ENCODE measurements around the gene SAMD14.

Gene SAMD14

DNA sequence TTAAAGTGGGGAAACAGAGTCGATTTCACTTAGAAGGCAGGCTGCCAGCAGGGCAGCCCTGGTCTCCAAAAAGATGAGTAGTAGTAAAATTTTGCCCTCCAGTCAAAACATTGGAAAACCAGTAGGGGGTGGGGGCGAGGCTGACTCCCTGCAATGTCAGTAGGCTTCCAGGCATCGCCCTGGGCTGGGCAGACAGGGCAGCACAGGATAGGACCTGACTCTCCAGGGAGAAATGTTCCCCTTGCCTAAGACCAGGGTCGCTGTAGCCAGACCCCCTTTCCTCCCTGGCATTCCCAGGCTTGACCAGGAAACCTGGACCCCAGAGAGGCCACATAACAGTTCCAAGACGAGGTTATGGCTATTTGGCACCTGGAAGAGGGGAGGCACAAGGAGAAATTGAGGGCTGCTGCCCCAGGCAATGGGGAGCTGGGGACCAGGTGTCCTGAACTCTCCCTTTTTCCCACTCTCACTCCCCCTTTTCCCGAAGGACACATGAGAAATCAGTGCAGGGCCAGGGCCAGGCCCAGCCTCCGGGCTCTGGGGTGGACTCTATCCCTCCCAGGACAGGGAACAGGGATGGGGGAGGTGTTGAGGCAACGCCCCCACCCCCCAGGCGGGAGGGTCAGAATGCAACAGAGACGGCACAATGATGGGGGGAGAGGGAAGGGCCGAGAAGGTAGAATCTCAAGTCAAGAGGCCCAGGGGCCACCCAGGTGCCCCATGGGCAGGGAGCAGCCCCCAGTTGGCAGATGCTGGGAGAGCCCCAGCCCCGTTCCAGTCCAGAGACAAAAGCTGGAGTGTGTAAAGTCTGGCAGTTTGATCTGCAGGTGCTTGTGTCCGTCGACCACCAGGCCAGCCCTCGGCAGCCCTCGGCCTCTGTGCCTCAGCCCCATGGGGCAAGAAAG, 4.5 kb upstream of the SAMD14 start:
- in situ Hi-C loops (cut with HindIII; ENCODE audit: low sequenced_read_pairs), result loop anchor here (5.0 kb wide), 1 partner anchor 37 kb away; the partner anchor contains the start of gene PDK2

GRCh38 chr17:50133769-50134099, 3.8 kb upstream of the SAMD14 start:
- in situ Hi-C loops (cut with HindIII; ENCODE audit: low sequenced_read_pairs), result loop anchor here (5.0 kb wide), 1 partner anchor 36 kb away; the partner anchor contains the start of gene PDK2

DNA sequence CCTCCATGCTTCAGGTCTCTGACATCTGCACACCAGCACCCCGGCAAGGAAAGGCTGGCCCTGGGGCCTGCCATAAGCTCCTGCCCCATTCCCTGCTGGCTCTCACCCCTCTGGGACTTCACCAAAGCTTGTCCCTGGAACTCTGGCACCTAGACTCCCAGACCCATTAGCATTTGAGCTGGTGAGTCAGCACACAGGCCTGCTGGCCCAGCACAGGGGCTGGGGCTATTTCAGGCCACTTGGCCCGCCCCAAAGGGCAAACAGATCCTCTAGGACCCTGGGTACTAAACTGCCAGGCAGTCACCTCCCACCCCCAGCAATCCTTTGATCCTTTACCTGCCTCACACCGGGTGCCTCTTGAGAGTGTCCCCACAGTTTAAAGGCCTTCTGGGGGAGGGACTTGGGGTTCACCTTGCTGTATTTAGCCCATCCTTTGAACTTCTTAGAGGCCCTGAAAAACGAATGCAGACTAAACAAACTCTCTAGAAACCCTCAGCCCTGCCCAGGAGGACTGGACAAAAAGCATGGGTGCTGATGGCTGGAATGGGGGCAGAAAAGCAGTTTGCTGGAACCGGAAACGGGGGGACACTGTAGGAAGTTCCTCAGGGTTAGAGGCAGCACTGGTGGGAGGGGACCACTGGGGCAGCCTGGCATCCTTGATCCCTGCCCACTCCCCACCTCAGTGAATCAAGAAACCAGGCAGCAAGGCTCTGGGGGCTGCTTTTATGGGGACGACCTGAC, 3.2 kb upstream of the SAMD14 start:
- in situ Hi-C loops (cut with HindIII; ENCODE audit: low sequenced_read_pairs), result loop anchor here (5.0 kb wide), 1 partner anchor 36 kb away; the partner anchor contains the start of gene PDK2

GRCh38 chr17:50132104-50132794, 2.3 kb upstream of the SAMD14 start:
- in situ Hi-C loops (cut with HindIII; ENCODE audit: low sequenced_read_pairs), result loop anchor here (5.0 kb wide), 1 partner anchor 35 kb away; the partner anchor contains the start of gene PDK2

DNA sequence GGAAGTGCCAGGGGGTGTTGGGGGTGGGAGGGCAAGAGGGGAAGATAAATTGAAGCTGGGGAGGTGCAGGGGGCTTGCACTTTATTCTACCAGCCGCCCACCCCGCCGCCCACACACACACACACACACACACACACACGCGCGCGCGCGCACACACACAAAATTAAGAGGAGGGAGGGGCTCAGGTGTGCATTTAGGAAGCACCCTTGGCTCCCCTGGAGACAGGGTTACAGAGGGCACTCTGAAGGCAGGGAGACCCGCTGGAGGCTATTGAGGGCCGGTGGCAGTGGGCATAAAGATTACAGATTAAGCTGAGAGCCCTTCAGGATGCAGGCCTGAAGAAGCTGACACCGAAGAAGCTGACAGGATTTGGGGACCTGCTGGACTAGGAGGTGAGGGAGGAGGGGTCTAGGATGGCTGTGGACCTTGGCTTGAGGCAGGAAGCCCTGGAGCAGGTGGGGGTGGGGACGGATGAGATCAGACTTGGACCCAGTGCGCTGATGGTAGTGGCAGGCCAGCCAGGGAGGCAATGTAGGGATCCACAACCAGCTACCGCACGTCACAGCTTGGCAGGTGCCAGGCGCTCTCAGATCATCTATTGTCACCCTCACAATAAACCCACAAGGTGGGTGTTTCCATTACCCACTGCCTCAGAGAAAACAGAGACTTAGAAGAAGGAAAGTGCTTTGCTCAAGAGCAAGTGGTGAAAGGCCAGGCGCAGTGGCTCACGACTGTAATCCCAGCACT, 772 bp upstream of the SAMD14 start:
- in situ Hi-C loops (cut with HindIII; ENCODE audit: low sequenced_read_pairs), result loop anchor here (5.0 kb wide), 1 partner anchor 33 kb away; the partner anchor contains the start of gene PDK2

DNA sequence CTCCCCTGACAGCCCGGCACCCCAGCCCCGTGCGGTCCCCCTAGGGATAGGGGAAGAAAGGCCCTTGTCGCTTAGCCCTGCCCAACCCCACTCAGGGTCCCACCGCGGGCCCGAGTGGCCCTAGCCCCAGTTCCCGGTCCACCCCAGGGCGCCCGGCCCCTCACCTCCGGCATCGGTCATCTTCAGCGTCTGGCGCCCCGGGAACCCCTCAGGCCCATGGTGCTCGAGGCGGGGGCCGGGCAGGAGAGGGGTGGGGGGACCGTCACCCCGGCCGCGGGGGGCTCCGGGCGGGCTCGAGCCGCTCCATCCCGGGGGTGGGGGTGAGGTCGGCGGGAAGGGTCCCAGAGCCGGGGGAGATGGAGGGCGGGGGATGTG, 620 bp downstream of the SAMD14 start:
- in situ Hi-C loops (cut with HindIII; ENCODE audit: low sequenced_read_pairs), result no loop called here

GRCh38 chr17:50128441-50129352, 1.3 kb downstream of the SAMD14 start:
- in situ Hi-C loops (cut with HindIII; ENCODE audit: low sequenced_read_pairs), result no loop called here

DNA sequence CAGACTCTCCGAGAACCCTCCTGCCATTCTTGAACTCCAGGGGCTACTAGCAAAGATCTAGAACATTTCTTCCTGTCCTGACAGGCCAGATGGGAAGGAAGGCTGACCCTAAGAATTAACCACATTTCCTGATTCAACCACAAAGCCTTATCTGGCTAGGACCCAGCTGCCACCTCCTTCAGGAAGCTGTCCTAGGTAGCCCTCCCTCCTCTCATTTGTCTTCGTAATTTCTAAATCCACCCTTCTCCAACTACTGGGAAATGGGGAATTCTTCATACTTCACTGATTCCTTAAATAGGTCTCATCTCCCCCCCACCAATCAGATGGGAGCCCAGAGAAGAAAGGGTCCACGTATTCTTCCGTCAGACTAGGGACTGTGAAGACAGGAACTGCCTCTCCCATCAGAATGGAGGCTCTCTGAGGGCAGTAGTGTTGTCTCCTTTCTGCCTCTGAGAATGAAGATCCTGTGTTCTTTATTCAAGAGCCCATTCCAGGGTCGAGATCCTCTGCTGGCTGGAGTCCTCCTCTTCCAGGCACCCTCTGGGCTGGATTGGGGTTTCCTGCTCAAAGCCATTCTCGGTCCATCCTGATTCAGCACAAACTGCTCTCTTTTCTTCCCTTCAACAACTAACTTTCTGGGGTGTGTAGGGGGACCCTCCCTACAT, 2.1 kb downstream of the SAMD14 start:
- in situ Hi-C loops (cut with HindIII; ENCODE audit: low sequenced_read_pairs), result no loop called here

GRCh38 chr17:50125420-50125997, 4.5 kb downstream of the SAMD14 start:
- in situ Hi-C loops (cut with HindIII; ENCODE audit: low sequenced_read_pairs), result no loop called here

GRCh38 chr17:50123649-50124349, 6.2 kb downstream of the SAMD14 start:
- in situ Hi-C loops (cut with HindIII; ENCODE audit: low sequenced_read_pairs), result no loop called here

DNA sequence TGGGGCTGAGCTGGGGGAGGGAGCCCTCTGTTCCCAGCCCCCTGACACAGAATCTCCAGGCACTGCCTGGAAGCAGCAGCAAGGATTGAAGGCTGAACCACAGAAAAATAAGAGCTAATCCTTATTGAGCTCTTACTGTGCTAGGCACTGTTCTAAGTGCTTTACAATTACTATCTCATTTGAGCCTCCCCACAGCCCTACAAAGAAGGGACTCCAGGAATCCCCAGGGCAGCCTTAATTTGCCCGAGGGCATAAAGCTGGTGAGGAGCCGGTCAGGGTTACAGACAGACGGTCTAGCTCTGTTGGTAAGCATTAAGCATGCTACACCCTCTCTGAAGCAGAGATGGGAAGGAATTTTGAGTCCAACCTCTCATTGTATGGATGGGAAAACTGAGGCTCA, 7.0 kb downstream of the SAMD14 start:
- in situ Hi-C loops (cut with HindIII; ENCODE audit: low sequenced_read_pairs), result no loop called here

DNA sequence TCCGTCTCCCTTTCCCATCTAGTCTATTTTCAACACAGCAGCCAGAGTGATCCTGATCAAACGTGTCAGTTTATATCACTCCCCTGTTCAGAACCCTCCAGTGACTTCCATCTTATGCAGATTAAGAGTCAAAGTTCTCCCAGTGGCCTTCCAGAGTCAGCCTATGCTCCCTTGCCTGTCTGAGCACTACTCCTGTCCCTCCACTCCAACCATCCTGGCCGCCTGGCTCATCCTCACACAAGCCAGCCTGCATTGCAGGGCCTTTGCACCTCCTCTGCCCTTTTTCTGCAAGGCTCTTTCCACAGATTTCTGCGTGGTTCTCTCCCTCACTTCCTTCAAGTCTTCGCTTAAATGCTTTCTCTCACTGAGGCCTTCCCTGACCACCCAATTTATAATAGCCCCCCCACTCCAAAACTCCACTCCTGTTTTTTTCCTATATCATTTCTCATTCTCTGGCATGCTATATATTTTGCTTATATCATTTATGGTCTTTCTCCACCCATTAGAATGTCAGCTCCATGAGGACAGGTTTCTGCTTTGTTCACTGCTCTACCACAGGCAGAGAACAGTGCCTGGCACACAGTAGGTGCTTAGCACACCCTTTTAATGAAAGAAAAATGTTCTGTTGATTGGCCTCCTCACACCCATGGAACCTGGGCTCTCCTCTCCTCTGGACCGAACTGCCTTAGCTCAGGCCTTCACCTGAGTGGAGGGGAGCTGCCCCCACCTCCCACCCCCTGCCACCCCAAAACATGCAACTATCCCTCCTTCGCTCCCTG, 9.3 kb downstream of the SAMD14 start:
- in situ Hi-C loops (cut with HindIII; ENCODE audit: low sequenced_read_pairs), result no loop called here

- in situ Hi-C loops (cut with HindIII; ENCODE audit: low sequenced_read_pairs), result no loop called here
Observed at GRCh38 chr17:50118828-50119218, 11.1 kb downstream of the SAMD14 start.

DNA sequence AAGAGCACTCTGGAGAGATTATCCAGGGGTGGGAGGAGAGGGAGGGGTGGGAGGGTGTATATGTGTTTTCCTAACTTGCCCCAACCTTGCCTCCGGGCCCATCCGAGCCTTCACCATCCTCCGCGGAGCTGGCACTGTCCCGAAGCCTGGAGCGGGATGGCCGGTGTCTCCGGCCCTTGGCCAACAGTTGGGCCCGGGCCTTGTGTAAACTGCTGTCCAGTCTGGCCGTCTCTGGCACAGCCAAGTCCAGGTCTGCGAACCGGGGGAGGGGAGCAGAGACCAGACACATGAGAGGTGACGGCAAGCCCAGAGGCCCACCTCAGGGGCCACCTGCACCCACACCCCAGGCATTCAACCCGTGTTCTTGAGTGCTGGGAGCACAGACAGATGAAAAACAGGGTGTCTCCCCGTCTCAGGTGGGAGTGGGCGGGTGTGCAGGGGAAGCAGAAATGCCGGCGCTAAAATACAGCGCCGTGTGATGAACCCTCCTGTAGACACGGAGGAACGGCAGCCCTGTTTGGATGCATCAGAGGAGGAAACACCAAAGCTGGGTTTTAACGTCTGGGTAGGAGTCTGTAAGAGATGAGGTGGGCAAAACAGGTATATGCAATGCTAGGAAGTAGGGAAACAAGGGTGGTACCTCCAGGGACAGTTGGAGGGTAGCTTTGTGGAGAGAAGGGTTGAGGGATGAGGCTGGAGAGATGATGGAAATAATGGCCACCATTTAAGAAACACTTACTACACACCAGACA, 11.7 kb downstream of the SAMD14 start:
- in situ Hi-C loops (cut with HindIII; ENCODE audit: low sequenced_read_pairs), result no loop called here

GRCh38 chr17:50117202-50118051, 12.5 kb downstream of the SAMD14 start:
- in situ Hi-C loops (cut with HindIII; ENCODE audit: low sequenced_read_pairs), result no loop called here

DNA sequence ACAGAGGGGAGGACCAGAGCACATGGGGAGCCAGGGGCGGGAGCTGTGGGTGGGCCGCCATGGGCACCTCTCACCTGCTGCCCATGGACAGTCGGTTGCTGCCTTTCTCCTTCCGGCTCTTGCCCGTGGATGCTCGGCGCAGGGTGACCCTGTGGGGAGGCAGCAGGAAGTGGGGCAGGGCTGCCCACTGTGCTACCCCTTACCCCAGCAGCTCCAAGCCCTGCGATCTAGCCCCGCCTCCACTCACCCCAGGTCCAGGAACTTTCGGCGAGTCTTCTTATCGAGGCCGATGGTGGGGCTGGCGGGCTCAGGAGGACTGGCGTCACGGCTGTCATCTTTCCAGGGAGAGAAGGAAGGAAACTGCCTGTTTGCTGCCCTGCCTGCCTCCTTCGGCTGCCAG, 14.2 kb downstream of the SAMD14 start:
- in situ Hi-C loops (cut with HindIII; ENCODE audit: low sequenced_read_pairs), result no loop called here
